Aorta (tissue), 5 donors: ENCODE data around the gene MNAT1. TPM values are rescaled to one million over a fixed set of nuclear protein-coding genes. Genes with fewer than 3 reads are reported as not detected.

Source experiments
- ATAC-seq: fragments of 200-7000 bp; cut with Tn5 transposase; one replicate; pipeline ENCODE4 v1.9.1; 2022; ENCODE audit warnings: moderate library complexity; ENCODE audit not compliant: low FRiP score
- DNase-seq, 2 donors: peaks; one replicate each; pipeline ENCODE4 v3.0.0-alpha.2; 2020
- H3K27ac ChIP-seq, 2 donors: one replicate each; pipeline ENCODE4 v1.5.1; 2013; ENCODE audit warnings: low read length in 2 of 2, mild to moderate bottlenecking in 2 of 2, moderate library complexity in 2 of 2, control low read depth in 1 of 2, inconsistent platforms in 1 of 2, low read depth in 1 of 2
- H3K27me3 ChIP-seq, 2 donors: one replicate each; pipeline ENCODE4 v1.6.1; 2013; ENCODE audit warnings: control low read depth in 1 of 2, low read length in 1 of 2, mild to moderate bottlenecking in 1 of 2, moderate library complexity in 1 of 2; ENCODE audit not compliant: insufficient read depth in 2 of 2, control insufficient read depth in 1 of 2
- H3K36me3 ChIP-seq, 2 donors: one replicate each; pipeline ENCODE4 v1.6.1; 2013; ENCODE audit warnings: control low read depth in 1 of 2, low read length in 1 of 2, mild to moderate bottlenecking in 1 of 2; ENCODE audit not compliant: insufficient read depth in 2 of 2, control insufficient read depth in 1 of 2
- H3K4me1 ChIP-seq, 2 donors: one replicate each; pipeline ENCODE4 v1.6.1; 2013; ENCODE audit warnings: low read length in 2 of 2, control low read depth in 1 of 2, mild to moderate bottlenecking in 1 of 2, moderate library complexity in 1 of 2; ENCODE audit not compliant: insufficient read depth in 2 of 2, control insufficient read depth in 1 of 2
- H3K4me3 ChIP-seq, 2 donors: one replicate each; pipeline ENCODE4 v1.5.1; 2013; ENCODE audit warnings: low read length in 2 of 2, control low read depth in 1 of 2, mild to moderate bottlenecking in 1 of 2
- H3K9me3 ChIP-seq: one replicate; pipeline ENCODE4 v1.6.1; 2013; ENCODE audit warnings: mild to moderate bottlenecking, low read length; ENCODE audit not compliant: control insufficient read depth
- WGBS, 2 donors: extraction: QIAGEN DNeasy Blood & Tissue Kit; methylation state at CpG; one replicate each; pipeline ENCODE4 v1.1.7; 2013; 5-methylcytosine and 5-hydroxymethylcytosine counted together
- intact Hi-C, 2 donors: fragments of 100-400 bp; cut with DNase I; formaldehyde crosslinking; loops; one replicate each; pipeline versions ENCODE4 v1.14.2 to v1.15.0; 2022
- polyA plus RNA-seq, 2 donors: library from polyadenylated mRNA; stranded (reverse); fragments of 200-250 nt; gene quantifications; one replicate each; pipeline ENCODE4 v1.2.3, GENCODE V29; 2013
- total RNA-seq, 2 donors: library from RNA; stranded (reverse); fragmentation: NEBNext Ultra II Directional; extraction: Animal tissue kit (Norgen Biotek cat#: 25700); gene quantifications; one replicate each; pipeline ENCODE4 v1.2.1, GENCODE V29; 2021
- donor health status: healthy with polysubstance abuse.
- donor health status: Bipolar disorder and iron deficiency.
- donor health status: DM: no; HTN: no; CAD: no.
- donor health status: DM: no; HTN: no; CAD: no.
- donor health status: DM: yes; HTN: yes; CAD: no.

The MNAT1 gene
- total and polyA plus RNA-seq, 4 donors = 23.7 to 41.1 (median 32.0) TPM

GRCh38 chr14:60756847-60757246 lies 22.3 kb downstream of the MNAT1 start:
- WGBS, 2 donors = 3 to 8% methylated on average over 1 of the region's 1 CpG
- H3K27me3 ChIP-seq = no peaks in the 10 kb centered on the region
- no peaks in the 10 kb centered on the region for H3K4me1 ChIP-seq
- no peaks in the 10 kb centered on the region for H3K36me3 ChIP-seq
- H3K9me3 ChIP-seq = no peaks in the 10 kb centered on the region
- H3K4me3 ChIP-seq = no peak overlapping the region
- no peak overlapping the region for H3K27ac ChIP-seq
- DNase-seq = no peak
- intact Hi-C loops = no loop called here
- no peak for ATAC-seq

- ATAC-seq (no peak), DNase-seq (no peak)
- Histone ChIP-seq H3K9me3 (no peaks in the 10 kb centered on the region), H3K27me3 (no peaks in the 10 kb centered on the region), H3K36me3 (no peaks in the 10 kb centered on the region), H3K27ac (no peak overlapping the region), H3K4me3 (no peak overlapping the region), H3K4me1 (no peaks in the 10 kb centered on the region)
- 66 to 77% methylated on average over 1 of the region's 1 CpG for WGBS, 2 donors
- intact Hi-C loops = no loop called here
Observed at GRCh38 chr14:60757567-60758002, 23.0 kb downstream of the MNAT1 start.

GRCh38 chr14:60758885-60759284 lies 24.3 kb downstream of the MNAT1 start:
- Histone ChIP-seq H3K4me1 (no peaks in the 10 kb centered on the region), H3K9me3 (no peaks in the 10 kb centered on the region), H3K27ac (no peak overlapping the region), H3K4me3 (no peak overlapping the region), H3K27me3 (no peaks in the 10 kb centered on the region), H3K36me3 (no peaks in the 10 kb centered on the region)
- no peak for ATAC-seq
- 79 to 81% methylated on average over 2 of the region's 2 CpGs for WGBS, 2 donors
- intact Hi-C loops = no loop called here
- no peak for DNase-seq

- no peak overlapping the region for H3K4me3 ChIP-seq
- DNase-seq = no peak
- 95 to 98% methylated on average over 1 of the region's 1 CpG for WGBS, 2 donors
- H3K9me3 ChIP-seq = no peaks in the 10 kb centered on the region
- intact Hi-C loops = no loop called here
- H3K4me1 ChIP-seq = no peaks in the 10 kb centered on the region
- H3K27ac ChIP-seq = no peak overlapping the region
- no peaks in the 10 kb centered on the region for H3K27me3 ChIP-seq
- ATAC-seq = no peak
- H3K36me3 ChIP-seq = no peaks in the 10 kb centered on the region
Observed at GRCh38 chr14:60760209-60760608, 25.6 kb downstream of the MNAT1 start.

GRCh38 chr14:60760644-60761364 lies 26.2 kb downstream of the MNAT1 start:
- 84 to 88% methylated on average over 3 of the region's 3 CpGs for WGBS, 2 donors
- Histone ChIP-seq H3K9me3 (no peaks in the 10 kb centered on the region), H3K27ac (no peak overlapping the region), H3K27me3 (no peaks in the 10 kb centered on the region), H3K4me1 (no peaks in the 10 kb centered on the region), H3K36me3 (no peaks in the 10 kb centered on the region), H3K4me3 (no peak overlapping the region)
- intact Hi-C loops = no loop called here
- ATAC-seq = no peak
- DNase-seq = no peak

- Histone ChIP-seq H3K27ac (no peak overlapping the region), H3K9me3 (no peaks in the 10 kb centered on the region), H3K36me3 (no peaks in the 10 kb centered on the region), H3K4me1 (no peaks in the 10 kb centered on the region), H3K4me3 (no peak overlapping the region), H3K27me3 (no peaks in the 10 kb centered on the region)
- DNase-seq (no peak), ATAC-seq (no peak)
- 97 to 99% methylated on average over 2 of the region's 2 CpGs for WGBS, 2 donors
- intact Hi-C loops = no loop called here
Observed at GRCh38 chr14:60768602-60769001, 34.0 kb downstream of the MNAT1 start.

- peaks cover 2 to 6% of the 10 kb centered on the region in 2 donors for H3K4me1 ChIP-seq
- no peak overlapping the region for H3K27ac ChIP-seq
- WGBS, 2 donors = 42 to 48% methylated on average over 2 of the region's 2 CpGs
- no peak for ATAC-seq
- no peaks in the 10 kb centered on the region for H3K36me3 ChIP-seq
- DNase-seq = no peak
- no peaks in the 10 kb centered on the region for H3K9me3 ChIP-seq
- H3K4me3 ChIP-seq = no peak overlapping the region
- intact Hi-C loops = no loop called here
- H3K27me3 ChIP-seq = no peaks in the 10 kb centered on the region
Observed at GRCh38 chr14:60771117-60771516, 36.6 kb downstream of the MNAT1 start.

- no peak for ATAC-seq
- no peaks in the 10 kb centered on the region for H3K36me3 ChIP-seq
- intact Hi-C loops = no loop called here
- no peak for DNase-seq
- no peaks in the 10 kb centered on the region for H3K9me3 ChIP-seq
- no peaks in the 10 kb centered on the region for H3K27me3 ChIP-seq
- peaks cover 2 to 11% of the 10 kb centered on the region in 2 donors for H3K4me1 ChIP-seq
- H3K27ac ChIP-seq = no peak overlapping the region
- H3K4me3 ChIP-seq = no peak overlapping the region
Observed at GRCh38 chr14:60773558-60773957, 39.0 kb downstream of the MNAT1 start.

- H3K4me1 ChIP-seq = peaks cover 2 to 12% of the 10 kb centered on the region in 2 donors
- H3K27ac ChIP-seq = no peak overlapping the region
- H3K4me3 ChIP-seq = no peak overlapping the region
- H3K36me3 ChIP-seq = no peaks in the 10 kb centered on the region
- no peaks in the 10 kb centered on the region for H3K27me3 ChIP-seq
- no peak for ATAC-seq
- no peaks in the 10 kb centered on the region for H3K9me3 ChIP-seq
- intact Hi-C loops = no loop called here
- DNase-seq = no peak
Observed at GRCh38 chr14:60775296-60775695, 40.7 kb downstream of the MNAT1 start.
